Mesenchymal stem cell (in vitro differentiated cells and primary cell): ENCODE results near the gene SP4.

Experiments used
- DNase-seq: peaks from one replicate; pipeline ENCODE4 v3.0.0-alpha.2; 2013
- H2AFZ ChIP-seq: one replicate; pipeline ENCODE4 v1.6.1; 2013; ENCODE audit warnings: low read depth, mild to moderate bottlenecking, control low read depth, inconsistent platforms, low read length, moderate library complexity
- H2AK5ac ChIP-seq: 2 replicates; pipeline ENCODE4 v1.6.1; 2013; ENCODE audit warnings: low read length, moderate library complexity, mild to moderate bottlenecking, inconsistent platforms; ENCODE audit not compliant: severe bottlenecking
- H2BK120ac ChIP-seq: one replicate; pipeline ENCODE4 v1.6.1; 2013; ENCODE audit warnings: low read depth, mild to moderate bottlenecking, inconsistent platforms, low read length, moderate library complexity
- H2BK12ac ChIP-seq, 2 experiments: one replicate each; pipeline ENCODE4 v1.6.1; 2013; ENCODE audit warnings: inconsistent platforms in 2 of 2, low read length in 2 of 2, mild to moderate bottlenecking in 2 of 2, moderate library complexity in 2 of 2, control low read depth in 1 of 2
- H2BK15ac ChIP-seq: one replicate; pipeline ENCODE4 v1.6.1; 2013; ENCODE audit warnings: mild to moderate bottlenecking, low read depth, inconsistent platforms; ENCODE audit not compliant: poor library complexity, severe bottlenecking
- H2BK5ac ChIP-seq: 2 replicates; pipeline ENCODE4 v1.6.1; 2013; ENCODE audit warnings: low read depth, mild to moderate bottlenecking, low read length, control low read depth, inconsistent platforms; ENCODE audit not compliant: poor library complexity, severe bottlenecking
- H3K14ac ChIP-seq, 2 experiments: one replicate each; pipeline ENCODE4 v1.6.1; 2013; ENCODE audit warnings: inconsistent platforms in 2 of 2, low read length in 2 of 2, control low read depth in 1 of 2, mild to moderate bottlenecking in 1 of 2, moderate library complexity in 1 of 2
- H3K18ac ChIP-seq, 2 experiments: one replicate each; pipeline ENCODE4 v1.6.1; 2013; ENCODE audit warnings: inconsistent platforms in 2 of 2, low read length in 2 of 2, control low read depth in 1 of 2, low read depth in 1 of 2, mild to moderate bottlenecking in 1 of 2
- H3K23ac ChIP-seq, 2 experiments: one replicate each; pipeline ENCODE4 v1.6.1; 2013; ENCODE audit warnings: inconsistent platforms in 2 of 2, low read length in 2 of 2, mild to moderate bottlenecking in 2 of 2, moderate library complexity in 2 of 2, control low read depth in 1 of 2
- H3K27ac ChIP-seq: 2 replicates; pipeline ENCODE4 v1.5.1; 2013; ENCODE audit warnings: mild to moderate bottlenecking, moderate library complexity, low read length, control low read depth, inconsistent platforms; ENCODE audit not compliant: poor library complexity, severe bottlenecking
- H3K27me3 ChIP-seq, 2 experiments: 2 replicates each; pipeline versions ENCODE4 v1.6.1 to v1.7.0; 2013; ENCODE audit warnings: low read length in 2 of 2, mild to moderate bottlenecking in 2 of 2, moderate library complexity in 2 of 2, control low read depth in 1 of 2, inconsistent platforms in 1 of 2; ENCODE audit not compliant: control insufficient read depth in 1 of 2, insufficient read depth in 1 of 2
- H3K36me3 ChIP-seq, 2 experiments: 2 replicates each; pipeline versions ENCODE4 v1.6.1 to v1.7.0; 2013; ENCODE audit warnings: low read length in 2 of 2, control low read depth in 1 of 2, inconsistent platforms in 1 of 2, low read depth in 1 of 2, mild to moderate bottlenecking in 1 of 2; ENCODE audit not compliant: insufficient read depth in 2 of 2, control insufficient read depth in 1 of 2
- H3K4ac ChIP-seq, 2 experiments: one replicate each; pipeline ENCODE4 v1.6.1; 2013; ENCODE audit warnings: inconsistent platforms in 2 of 2, low read length in 2 of 2, mild to moderate bottlenecking in 2 of 2, moderate library complexity in 2 of 2, control low read depth in 1 of 2, low read depth in 1 of 2
- H3K4me1 ChIP-seq: 2 replicates; pipeline ENCODE4 v1.6.1; 2013; ENCODE audit warnings: low read depth, low read length, control low read depth; ENCODE audit not compliant: control insufficient read depth, insufficient read depth
- H3K4me2 ChIP-seq: 2 replicates; pipeline ENCODE4 v1.6.1; 2013; ENCODE audit warnings: low read length, mild to moderate bottlenecking, inconsistent platforms; ENCODE audit not compliant: poor library complexity, severe bottlenecking
- H3K4me3 ChIP-seq, 2 experiments: 2 replicates each; pipeline versions ENCODE4 v1.5.1 to v1.7.0; 2013; ENCODE audit warnings: low read length in 2 of 2, mild to moderate bottlenecking in 2 of 2, control low read depth in 1 of 2, low read depth in 1 of 2; ENCODE audit not compliant: insufficient read depth in 1 of 2
- H3K79me1 ChIP-seq: replicated peaks from 2 replicates; pipeline ENCODE4 v1.6.1; 2013; ENCODE audit warnings: mild to moderate bottlenecking, control low read depth, low read length, inconsistent platforms; ENCODE audit not compliant: poor library complexity, severe bottlenecking
- H3K9ac ChIP-seq: 2 replicates; pipeline ENCODE4 v1.7.0; 2013; ENCODE audit warnings: mild to moderate bottlenecking, low read length, moderate library complexity
- H3K9me3 ChIP-seq: 2 replicates; pipeline ENCODE4 v1.7.0; 2013; ENCODE audit warnings: mild to moderate bottlenecking, low read length; ENCODE audit not compliant: control insufficient read depth
- H4K8ac ChIP-seq: one replicate; pipeline ENCODE4 v1.6.1; 2013; ENCODE audit warnings: inconsistent platforms, mild to moderate bottlenecking, low read length, moderate library complexity
- H4K91ac ChIP-seq: one replicate; pipeline ENCODE4 v1.6.1; 2013; ENCODE audit warnings: mild to moderate bottlenecking, low read length, inconsistent platforms
- WGBS: methylation state at CpG from one replicate; pipeline ENCODE4 v1.1.7; 2013; ENCODE audit warnings: mixed read lengths; 5-methylcytosine and 5-hydroxymethylcytosine counted together

The SP4 gene

DNA sequence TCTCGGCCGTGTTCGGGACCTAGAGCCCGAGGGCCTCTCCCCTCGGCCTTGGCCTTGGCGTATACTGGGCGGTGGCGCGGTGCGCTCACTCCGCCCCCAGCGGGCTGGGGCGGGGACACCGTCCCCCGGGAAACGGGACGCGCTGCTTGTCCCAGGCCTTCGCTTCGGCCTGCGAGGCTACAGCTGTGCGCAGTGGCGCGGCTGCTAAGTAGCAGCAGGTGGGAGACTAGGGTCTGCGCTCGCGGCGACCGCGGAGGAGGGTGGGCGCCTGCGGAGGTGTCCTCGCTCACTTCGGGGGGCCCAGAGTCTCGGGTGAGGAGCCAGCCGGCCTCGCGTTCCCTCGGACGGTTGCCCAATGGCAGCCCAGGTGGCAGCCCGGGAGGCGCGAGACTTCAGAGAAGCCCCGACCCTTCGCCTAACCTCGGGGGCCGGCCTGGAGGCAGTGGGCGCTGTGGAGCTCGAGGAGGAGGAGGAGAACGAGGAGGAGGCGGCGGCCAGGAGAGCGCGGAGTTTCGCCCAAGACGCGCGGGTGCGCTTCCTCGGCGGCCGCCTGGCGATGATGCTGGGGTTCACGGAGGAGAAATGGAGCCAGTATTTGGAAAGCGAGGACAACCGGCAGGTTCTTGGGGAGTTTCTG lies 115.1 kb downstream of the SP4 start, which contains the start of gene DNAH11:
TSS of gene DNAH11 (plus strand) at position 149 of the 637 bp plus-strand sequence. CDS start at position 356, 207 bp downstream.
- Histone ChIP-seq H3K9ac (no peak within 1 kb of the TSS), H2BK5ac (no peak within 1 kb of the TSS), H2AFZ (peak within 1 kb of the TSS; percentile 83), H3K27ac (no peak within 1 kb of the TSS), H3K4ac (no peak within 1 kb of the TSS), H3K4me2 (peak within 1 kb of the TSS; percentile 97), H2BK12ac (no peak within 1 kb of the TSS), H3K4me1 (peaks cover 12% of the 10 kb centered on the region), H3K23ac (no peak within 1 kb of the TSS), H3K27me3 (peaks cover 46 to 48% of the 10 kb centered on the region in 2 experiments), H3K9me3 (no peaks in the 10 kb centered on the region), H3K18ac (no peak within 1 kb of the TSS), H3K4me3 (peak within 1 kb of the TSS; percentile 39 to 61), H2BK120ac (no peak within 1 kb of the TSS), H4K8ac (no peak within 1 kb of the TSS), H4K91ac (no peak within 1 kb of the TSS), H3K79me1 (no peaks in the 10 kb centered on the region), H3K14ac (peak within 1 kb of the TSS in 1 of 2 experiments; percentile 1), H2AK5ac (no peak within 1 kb of the TSS), H3K36me3 (no peaks in the 10 kb centered on the region), H2BK15ac (peak within 1 kb of the TSS; percentile 36)
- WGBS = under 1% methylated on average over 56 of the region's 66 CpGs
- DNase-seq = peak; percentile 41

DNA sequence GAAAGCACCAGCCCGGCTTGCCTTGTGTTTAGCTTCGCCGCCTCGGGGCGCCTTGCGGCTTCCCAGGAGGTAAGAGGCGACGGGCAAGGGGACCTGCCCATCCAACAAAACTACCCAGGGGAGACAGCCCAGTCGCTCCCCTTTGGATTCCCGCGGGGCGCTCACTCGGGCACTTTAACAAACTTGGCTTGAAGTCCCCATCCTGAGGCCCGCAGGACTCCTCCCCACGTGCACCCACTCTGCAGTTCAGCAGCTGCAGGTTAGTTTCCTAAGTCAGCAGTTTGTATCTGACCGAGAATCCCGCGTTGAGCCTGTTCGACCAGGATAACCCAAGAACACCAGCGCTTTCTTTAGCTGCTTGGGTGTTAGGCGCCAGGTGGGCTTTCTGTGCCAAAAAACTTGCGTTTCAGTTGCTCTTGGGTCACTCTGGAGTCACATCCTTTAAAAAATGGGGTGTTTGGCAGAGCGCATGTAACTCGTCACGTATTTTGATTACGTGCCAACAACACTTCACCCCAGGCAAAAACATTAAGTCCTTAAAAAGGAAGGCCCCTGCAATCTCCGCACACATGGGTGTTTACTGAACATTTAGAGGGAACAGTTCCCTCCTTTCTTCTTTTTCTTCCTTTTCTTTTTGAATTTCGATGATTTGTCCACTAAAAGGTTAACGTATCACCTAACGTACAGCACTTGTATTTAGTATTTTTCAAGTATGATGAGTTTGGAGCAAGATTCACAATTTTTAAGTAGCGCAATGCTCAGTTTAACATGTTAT lies 115.8 kb downstream of the SP4 start:
- H4K8ac ChIP-seq = no peak overlapping the region
- no peak overlapping the region for H2BK120ac ChIP-seq
- H3K18ac ChIP-seq = no peak overlapping the region
- no peaks in the 10 kb centered on the region for H3K36me3 ChIP-seq
- H2AK5ac ChIP-seq = no peak overlapping the region
- peak overlapping the region; percentile 97 for H3K4me2 ChIP-seq
- H2BK15ac ChIP-seq = no peak overlapping the region
- H3K9me3 ChIP-seq = no peaks in the 10 kb centered on the region
- no peak overlapping the region for H4K91ac ChIP-seq
- no peak overlapping the region for H3K9ac ChIP-seq
- peaks cover 12% of the 10 kb centered on the region for H3K4me1 ChIP-seq
- peak; percentile 6 for DNase-seq
- no peaks in the 10 kb centered on the region for H3K79me1 ChIP-seq
- no peak overlapping the region for H3K27ac ChIP-seq
- peak overlapping the region; percentile 83 for H2AFZ ChIP-seq
- H3K14ac ChIP-seq = no peak overlapping the region
- H3K4ac ChIP-seq = no peak overlapping the region
- peak overlapping the region; percentile 39 to 61 for H3K4me3 ChIP-seq
- H3K23ac ChIP-seq = no peak overlapping the region
- 12% methylated on average over 31 of the region's 31 CpGs for WGBS
- H2BK12ac ChIP-seq = no peak overlapping the region
- peaks cover 46 to 48% of the 10 kb centered on the region in 2 experiments for H3K27me3 ChIP-seq
- no peak overlapping the region for H2BK5ac ChIP-seq

DNA sequence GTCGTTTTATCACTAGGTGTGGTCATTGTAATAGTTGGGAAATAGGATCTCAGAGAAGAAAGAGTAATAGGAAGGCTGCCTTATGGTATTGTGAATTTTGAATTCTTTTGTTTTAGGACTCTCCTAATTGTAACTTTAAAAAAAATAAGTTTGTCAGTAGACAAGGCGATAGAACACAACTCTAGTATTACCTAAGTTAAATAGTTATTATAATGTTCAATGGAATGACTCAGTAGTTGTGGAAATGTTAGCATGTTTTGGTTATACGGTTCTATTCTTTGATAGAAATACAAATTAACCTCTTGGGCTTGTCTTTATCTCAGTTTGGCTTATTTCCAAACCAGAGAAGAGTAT lies 116.4 kb downstream of the SP4 start:
- Histone ChIP-seq H2BK12ac (no peak overlapping the region), H3K9ac (no peak overlapping the region), H3K9me3 (no peaks in the 10 kb centered on the region), H2BK5ac (no peak overlapping the region), H4K8ac (no peak overlapping the region), H3K27ac (no peak overlapping the region), H2AFZ (no peak overlapping the region), H3K4me3 (no peak overlapping the region), H3K23ac (no peak overlapping the region), H2BK15ac (no peak overlapping the region), H3K4me2 (no peak overlapping the region), H2AK5ac (no peak overlapping the region), H3K18ac (no peak overlapping the region), H3K79me1 (no peaks in the 10 kb centered on the region), H3K14ac (no peak overlapping the region), H4K91ac (no peak overlapping the region), H3K27me3 (peaks cover 46 to 48% of the 10 kb centered on the region in 2 experiments), H3K4me1 (peaks cover 12% of the 10 kb centered on the region), H3K4ac (no peak overlapping the region), H3K36me3 (no peaks in the 10 kb centered on the region), H2BK120ac (no peak overlapping the region)
- DNase-seq = no peak
- 35% methylated on average over 1 of the region's 3 CpGs for WGBS

GRCh38 chr7:21544715-21545114 lies 116.8 kb downstream of the SP4 start:
- Histone ChIP-seq H3K4me2 (no peak overlapping the region), H3K4me3 (no peak overlapping the region), H3K9ac (no peak overlapping the region), H3K14ac (no peak overlapping the region), H3K23ac (no peak overlapping the region), H4K8ac (no peak overlapping the region), H2AK5ac (no peak overlapping the region), H2BK5ac (no peak overlapping the region), H2BK15ac (no peak overlapping the region), H2BK12ac (no peak overlapping the region), H3K9me3 (no peaks in the 10 kb centered on the region), H3K4me1 (peaks cover 12% of the 10 kb centered on the region), H2AFZ (no peak overlapping the region), H3K27ac (no peak overlapping the region), H3K36me3 (no peaks in the 10 kb centered on the region), H3K4ac (no peak overlapping the region), H4K91ac (no peak overlapping the region), H3K18ac (no peak overlapping the region), H3K79me1 (no peaks in the 10 kb centered on the region), H2BK120ac (no peak overlapping the region), H3K27me3 (peaks cover 44 to 46% of the 10 kb centered on the region in 2 experiments)
- DNase-seq = no peak
- WGBS = no CpG with 5 or more reads among the region's 3 CpGs
